Renal pelvis (tissue), 4 donors: ENCODE data around the gene NINJ2. TPM values are rescaled to one million over a fixed set of nuclear protein-coding genes. Genes with fewer than 3 reads are reported as not detected.

Experiments
- DNase-seq: peaks from one replicate; pipeline ENCODE4 v3.0.0-alpha.2; 2013
- polyA plus RNA-seq, 3 donors: library from polyadenylated mRNA; unstranded; fragments of 120-200 nt; gene quantifications; one replicate each; pipeline ENCODE4 v1.2.1, GENCODE V29; 2013; ENCODE audit not compliant: insufficient read length in 3 of 3

Gene NINJ2
- polyA plus RNA-seq, 3 donors: 0.88 to 2.3 (median 1.5) TPM

DNA sequence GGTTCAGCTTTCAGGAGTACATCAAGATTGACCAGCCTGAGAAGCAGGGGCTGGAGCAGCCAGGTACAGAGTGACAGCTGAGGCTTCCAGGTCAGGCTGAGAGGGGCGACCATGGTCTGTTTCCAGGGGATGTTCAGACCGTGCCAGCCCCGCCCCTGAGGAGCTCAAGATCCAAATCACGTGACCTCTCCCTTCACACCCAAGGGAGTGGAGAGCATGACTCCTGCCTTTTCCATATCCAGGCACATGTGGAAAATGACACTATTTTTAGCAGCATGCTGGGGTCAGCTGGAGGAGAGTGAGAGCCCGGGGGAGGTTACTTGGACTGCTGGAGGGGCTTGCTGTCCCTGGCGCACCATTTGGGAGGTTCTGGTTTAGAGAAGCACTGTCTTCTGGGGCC lies 110.8 kb downstream of the NINJ2 start:
- no peak for DNase-seq

- no peak for DNase-seq
These were observed 112.6 kb downstream of the NINJ2 start for GRCh38 chr12:550473-551260.

DNA sequence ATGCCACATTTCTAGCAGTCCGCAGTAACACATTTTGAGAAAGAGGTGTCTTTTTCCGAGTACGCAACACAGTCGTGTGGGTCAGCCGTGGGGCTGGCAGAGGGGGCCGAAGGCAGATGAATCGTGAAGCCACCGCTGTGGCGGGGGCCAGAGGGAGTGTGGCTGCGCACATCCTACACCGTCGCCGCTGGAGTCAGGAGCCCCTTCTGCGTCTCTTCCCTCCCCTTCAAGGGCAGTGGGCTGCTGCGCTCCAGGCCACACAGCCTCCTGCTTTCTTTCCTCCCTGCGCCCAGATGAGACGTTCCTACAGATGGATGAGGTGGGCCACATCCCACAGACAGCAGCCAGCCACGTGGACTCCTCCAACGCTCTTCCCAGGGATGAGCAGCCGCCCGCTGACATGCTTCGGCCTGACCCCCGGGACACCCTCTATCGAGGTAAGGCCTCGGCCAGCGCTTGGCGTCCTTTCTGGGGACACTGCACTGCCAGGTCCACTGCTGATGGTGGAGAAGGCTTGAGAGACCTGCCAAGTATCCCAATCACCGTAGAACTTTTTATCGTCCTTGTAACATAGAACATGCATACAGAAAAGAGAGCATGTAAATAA lies 113.7 kb downstream of the NINJ2 start:
- DNase-seq: no peak

DNA sequence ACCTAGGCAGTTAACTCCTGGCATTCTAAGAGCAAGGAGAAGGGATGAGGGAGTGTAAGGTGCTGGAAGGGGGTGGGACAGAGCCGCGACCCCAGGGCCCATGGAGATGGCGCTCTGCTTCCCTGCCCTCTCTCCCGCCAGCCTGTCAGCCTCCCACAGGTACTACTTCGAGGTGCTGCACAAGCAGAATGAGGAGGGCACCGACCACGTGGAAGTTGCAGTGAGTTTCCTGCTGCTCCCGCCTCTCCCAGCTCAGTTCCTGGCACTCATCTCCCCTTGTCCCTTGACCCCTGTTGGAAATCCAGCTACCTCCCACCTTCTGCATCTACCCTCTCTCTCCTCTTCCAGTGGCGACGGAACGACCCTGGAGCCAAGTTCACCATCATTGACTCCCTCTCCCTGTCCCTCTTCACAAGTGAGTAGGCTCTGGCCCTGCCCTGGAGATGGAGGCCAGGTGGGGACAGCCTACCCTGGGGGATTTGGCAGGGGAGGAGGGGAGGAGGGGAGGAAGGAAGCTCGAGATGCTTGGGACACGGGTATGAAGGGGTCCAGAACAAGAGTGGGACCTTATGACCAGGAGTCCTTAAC lies 115.3 kb downstream of the NINJ2 start:
- no peak for DNase-seq

GRCh38 chr12:546920-547845 lies 116.1 kb downstream of the NINJ2 start:
- peak; percentile 48 for DNase-seq

- DNase-seq: no peak
These were observed 116.9 kb downstream of the NINJ2 start for GRCh38 chr12:546265-546919.

- no peak for DNase-seq
These were observed 117.4 kb downstream of the NINJ2 start for GRCh38 chr12:545835-546234.

- DNase-seq: no peak
These were observed 118.2 kb downstream of the NINJ2 start for GRCh38 chr12:544941-545635.

GRCh38 chr12:544142-544541 lies 119.1 kb downstream of the NINJ2 start:
- no peak for DNase-seq

GRCh38 chr12:543114-543451 lies 120.2 kb downstream of the NINJ2 start:
- DNase-seq: no peak

GRCh38 chr12:542395-543113 lies 120.7 kb downstream of the NINJ2 start:
- DNase-seq: peak; percentile 77

DNA sequence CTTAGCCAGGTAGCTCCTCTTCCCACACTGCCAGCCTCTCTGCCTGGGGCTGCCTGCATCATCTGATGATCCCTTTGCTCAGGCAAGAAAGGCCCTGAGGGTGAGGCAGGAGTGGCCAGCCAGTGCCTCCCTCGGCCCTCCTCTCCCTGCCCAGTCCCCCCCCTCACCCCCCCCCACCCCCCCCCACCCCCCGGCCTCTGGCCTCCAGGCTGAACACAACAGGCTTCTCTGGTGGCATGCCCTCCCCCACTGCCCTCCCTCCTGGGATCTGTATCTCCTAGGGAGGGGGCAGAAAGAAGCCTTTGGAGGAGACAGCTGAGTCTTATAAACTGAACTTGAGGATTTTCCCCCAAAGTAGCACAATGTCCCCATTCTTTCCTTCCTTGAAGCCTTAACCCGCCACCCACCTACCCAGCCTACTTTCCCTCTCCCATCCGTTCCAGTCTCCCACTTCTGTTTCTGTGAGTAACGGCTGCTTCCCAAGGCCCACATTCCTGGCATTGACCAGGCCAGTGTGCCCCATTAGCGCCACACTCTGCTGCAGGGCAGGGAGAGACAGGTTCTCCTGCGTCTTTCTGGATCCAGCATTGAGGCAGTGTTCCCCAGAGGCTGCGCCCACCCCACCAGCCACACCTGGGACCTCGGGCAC lies 121.4 kb downstream of the NINJ2 start:
- peak; percentile 40 for DNase-seq

GRCh38 chr12:539540-540310 lies 123.5 kb downstream of the NINJ2 start:
- DNase-seq: no peak

DNA sequence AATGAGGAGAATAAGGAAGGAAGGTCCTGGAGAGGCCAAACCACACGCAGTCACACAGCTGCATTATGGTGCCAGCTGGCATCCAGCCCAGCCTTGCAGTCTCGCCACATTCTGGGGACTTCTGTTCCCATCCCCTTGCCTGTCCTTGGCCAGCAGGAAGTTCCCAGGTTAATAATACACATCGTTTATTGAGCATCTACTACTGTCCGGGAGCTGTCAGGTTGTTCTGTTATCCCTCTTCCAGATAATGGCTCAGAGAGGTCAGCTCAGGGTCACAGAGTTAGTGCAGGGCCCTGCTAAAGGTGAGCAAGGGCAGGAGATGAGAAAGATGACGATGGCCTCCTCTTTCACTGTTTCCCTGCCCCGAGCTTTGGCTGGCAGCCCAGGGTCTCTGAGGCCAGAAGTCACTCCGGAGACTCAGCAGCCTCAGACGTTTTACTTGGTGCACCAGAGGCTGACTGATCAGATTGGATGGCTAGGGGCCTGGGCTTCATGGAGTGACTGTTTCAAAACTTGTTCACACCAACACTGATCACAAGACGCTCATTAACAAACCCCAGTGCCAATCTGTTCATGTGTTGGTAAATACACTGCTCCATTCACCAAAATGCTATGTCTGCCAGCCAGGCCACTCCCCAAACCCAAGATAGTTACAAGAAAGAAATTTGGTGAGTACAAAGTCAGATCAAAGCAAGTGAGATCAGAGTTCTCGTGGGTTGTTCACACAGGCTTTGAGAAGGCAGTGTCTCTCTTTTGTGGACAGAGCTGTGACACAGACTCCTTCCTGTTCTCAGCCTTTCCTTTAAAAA lies 124.3 kb downstream of the NINJ2 start:
- DNase-seq: peak; percentile 17

DNA sequence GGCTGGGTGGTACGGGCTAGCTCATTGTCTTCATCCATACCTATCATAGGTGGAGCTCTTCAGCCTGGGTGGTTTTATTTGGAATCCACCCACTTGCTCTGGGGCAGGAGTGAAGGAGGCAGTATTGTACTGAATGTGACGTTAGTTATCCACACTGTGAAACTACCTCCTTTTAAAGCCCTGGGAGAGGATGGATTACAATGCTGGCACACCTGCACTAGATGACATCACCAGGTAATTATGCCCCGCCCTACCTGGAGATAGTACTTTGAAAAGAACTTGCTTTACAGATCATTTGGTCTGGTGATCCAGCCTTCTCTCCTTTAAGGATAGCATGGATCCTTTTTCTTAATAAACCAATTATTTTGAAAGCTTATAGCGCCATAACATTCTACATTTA lies 125.5 kb downstream of the NINJ2 start:
- no peak for DNase-seq

DNA sequence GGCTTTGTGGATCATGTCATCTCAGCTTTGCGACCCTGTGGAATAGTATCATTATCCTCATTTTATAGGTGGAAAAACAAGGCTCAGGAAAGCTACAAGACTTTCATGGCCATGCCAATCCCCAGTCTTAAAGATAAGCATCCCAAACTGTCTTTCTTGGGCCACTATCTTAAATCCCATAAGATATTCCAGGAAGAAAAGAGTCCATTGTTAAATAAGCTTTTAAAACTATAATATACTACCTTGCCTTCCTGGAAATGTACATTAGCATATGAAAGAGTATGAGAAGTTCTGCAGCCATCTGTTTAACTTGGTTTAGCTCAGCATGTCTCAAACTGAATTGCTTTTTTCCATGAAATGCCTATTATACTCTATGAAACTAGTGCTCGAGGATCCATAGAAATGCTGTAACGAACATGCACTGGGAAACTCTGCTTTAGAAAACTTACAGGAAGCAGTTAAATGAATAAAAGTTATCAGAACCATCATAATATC lies 126.4 kb downstream of the NINJ2 start:
- DNase-seq: no peak

DNA sequence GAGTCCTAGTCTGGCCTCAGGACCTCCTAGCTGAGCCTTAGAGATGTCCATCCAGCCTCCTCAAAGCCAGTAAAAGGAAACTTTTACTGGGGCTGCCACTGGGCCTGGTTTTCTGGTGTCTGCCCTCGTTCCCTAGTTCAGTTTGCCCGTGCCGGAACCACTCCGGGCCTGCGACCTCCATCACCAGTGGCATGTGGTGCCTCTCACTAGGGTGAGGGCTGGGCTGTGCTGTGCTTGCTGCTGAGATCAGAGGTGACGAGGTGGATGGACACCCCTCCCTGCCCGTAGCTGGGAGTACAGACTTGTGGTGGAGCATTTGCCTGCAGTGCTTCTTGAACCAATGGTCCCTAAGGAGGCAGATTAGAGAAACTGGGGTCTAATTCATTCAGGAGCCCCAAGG lies 127.8 kb downstream of the NINJ2 start:
- DNase-seq: no peak

DNA sequence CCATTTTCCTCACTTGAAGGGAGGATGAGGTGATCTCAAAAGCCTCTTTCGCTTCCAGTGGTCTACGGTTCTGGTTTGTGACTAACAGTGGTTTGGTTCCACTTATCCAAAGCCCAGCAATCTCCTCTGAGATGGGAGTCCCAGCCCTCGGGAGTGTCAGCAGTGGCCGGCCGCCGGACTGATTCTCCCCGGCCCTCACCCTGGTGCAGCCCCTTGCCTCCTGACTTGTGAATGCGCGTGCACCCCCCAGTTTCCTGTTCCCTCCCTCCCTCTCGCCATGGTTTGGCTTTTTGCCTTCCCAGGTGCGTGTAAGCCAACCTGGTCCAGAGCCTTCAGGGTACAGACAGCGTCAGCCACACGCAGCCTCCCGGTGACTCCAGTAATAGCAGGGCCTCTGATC lies 129.0 kb downstream of the NINJ2 start:
- DNase-seq: no peak
